Measurements from ENCODE around the gene DPYSL4. TPM values are rescaled to one million over a fixed set of nuclear protein-coding genes. Genes with fewer than 3 reads are reported as not detected.
"Not testable (repeated sequence)": the region's sequence is repeated elsewhere in the genome, so short reads cannot be mapped to it uniquely, and the experiment has no call there.

The DPYSL4 gene
- total RNA-seq, 1 experiment from 2014 or later = not detected

DNA sequence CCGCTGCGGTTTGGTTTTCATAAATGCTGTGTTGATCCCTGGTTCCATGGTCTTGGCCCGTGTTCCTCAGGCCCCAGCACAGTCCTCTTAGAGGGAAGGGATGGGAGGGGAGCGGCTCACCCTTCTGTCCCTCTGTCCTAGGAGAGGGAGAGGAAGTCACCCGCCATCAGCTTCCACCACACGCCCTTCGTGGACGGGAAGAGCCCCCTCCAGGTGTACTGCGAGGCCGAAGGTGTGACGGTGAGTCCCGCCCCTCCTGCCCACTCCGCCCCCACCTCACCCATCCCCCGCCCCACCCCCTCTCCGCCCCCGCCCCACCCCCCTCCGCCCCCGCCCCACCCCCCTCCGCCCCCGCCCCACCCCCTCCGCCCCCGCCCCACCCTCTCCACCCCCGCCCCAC is 37.5 kb upstream of the DPYSL4 start:
- no peak for DNase-seq (ENCODE audit: low spot score)

DNA sequence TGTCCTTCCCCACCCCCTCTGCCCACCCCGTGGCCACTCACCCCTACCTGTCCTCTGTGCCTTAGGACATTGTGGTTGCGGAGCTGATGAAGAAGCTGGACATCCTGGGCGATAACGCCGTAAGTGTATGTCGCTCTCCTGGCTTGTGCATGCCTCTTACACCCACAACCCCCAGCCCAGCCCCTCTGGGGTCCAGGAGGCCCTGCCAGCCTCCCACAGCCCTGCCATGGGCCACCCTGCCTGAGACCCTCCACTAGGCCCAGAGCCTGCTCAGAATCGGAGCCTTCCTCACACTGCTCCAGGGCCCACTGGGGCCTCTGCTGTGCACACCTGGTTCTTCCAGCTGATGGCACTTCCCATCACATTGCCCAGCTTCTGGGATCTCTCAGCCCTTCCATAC is 36.8 kb upstream of the DPYSL4 start:
- DNase-seq (ENCODE audit: low spot score) = no peak

DNA sequence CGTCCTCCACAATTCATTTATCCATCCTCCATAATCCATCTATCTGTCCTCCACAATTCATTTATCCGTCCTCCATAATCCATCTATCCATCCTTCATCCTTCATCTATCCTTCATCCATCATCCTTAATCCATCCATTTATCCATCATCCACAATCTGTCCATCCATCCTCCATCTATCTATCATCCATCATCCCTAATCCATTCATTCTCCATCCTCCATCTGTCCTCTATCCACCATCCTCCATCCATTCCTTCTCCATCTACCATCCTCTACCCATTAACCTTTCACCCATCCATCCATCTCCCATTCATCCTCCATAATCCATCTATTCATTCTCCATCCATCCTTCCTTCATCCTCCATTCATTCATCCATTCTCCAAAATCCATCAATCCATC is 36.0 kb upstream of the DPYSL4 start:
- DNase-seq (ENCODE audit: low spot score) = no peak

DNA sequence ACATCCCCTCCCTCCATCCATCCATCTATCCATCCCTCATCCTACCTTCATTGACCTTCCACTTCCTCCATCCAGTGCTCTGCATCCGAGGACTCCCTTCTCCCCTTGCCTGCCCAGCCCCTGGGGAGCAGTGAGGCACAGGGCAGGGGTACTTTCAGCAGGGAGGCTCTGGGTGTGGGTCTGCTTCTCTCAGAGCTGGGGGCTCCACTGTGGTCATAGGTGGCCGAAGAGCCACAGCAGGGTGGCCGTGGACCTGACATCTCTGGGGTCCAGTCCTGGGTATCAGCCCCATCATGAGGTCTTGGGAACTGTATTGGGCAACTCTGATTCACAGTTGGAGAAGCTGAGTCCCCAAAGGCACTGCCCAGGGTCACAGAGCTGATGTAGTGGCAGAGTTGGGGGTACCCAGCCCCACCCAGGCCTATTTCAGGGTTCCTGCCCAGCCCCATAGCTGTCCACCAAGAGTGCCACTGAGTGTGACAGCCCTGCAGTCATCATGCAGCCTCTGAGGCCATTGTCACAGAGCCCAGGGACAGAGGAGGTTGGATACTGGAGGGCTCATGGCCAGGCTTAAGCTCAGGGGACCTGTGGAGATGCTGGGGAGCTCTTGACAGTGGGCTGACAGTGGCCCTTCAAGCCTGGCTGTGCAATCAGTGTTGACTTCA is 35.3 kb upstream of the DPYSL4 start:
- no peak for DNase-seq (ENCODE audit: low spot score)

DNA sequence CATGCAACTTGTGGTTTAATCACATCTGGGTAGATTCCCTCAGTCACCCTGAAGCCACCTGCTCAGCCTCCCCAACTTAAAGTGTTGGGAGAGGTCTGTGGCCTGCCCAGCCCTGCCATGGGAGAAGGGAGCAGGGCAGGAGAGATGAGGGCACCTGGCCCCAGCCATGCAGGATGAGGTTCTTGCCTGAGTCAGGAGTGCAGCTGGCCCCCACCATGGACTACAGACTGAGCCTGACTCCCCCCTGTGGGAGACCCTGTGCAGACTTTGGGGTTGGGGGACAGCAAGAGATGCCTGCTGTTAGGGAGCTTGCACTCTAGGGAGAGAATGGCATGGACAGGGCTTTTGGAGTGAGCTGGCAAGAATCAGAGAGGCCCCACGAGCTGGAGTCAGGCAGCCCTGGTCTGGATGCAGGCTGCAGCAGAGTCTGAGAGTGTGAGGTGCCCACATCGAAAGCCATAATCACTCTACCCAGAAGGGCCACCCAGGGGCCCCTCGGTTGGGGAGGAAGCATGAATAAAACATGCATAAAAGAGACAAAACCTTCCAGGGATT is 34.7 kb upstream of the DPYSL4 start:
- no peak for DNase-seq (ENCODE audit: low spot score)

DNA sequence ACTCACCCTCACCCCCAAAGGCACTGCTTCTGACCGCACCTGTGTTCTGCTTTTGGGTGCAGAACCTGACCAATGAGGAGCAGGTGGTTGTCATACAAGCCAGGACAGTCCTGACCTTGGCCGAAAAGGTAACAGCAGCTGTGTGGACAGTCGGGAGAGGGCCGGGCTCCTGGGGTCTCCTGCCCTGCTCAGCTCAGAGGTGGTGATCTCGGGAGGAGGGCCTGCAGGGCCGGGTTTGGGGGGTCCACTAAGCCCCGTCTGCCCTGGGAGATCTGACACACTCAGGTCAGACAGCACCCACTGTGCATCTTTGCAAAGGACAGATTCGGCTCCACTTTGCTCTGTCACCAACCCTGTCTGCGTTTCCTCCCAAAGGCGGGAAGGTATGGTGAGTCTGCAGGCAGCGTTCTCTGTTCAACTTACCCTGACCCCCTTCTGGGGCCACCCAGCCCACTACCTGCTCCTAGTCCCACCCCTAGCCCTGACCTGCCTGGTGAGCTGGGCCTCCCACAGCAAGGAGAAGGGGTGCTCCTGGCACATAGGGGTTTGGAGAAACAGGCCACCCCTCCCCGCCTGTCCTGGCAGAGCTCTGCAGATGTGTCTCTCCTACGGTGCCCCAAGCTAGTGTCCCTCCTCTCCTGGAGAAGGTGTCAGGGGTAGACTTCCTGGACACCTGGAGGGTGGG is 33.7 kb upstream of the DPYSL4 start:
- DNase-seq (ENCODE audit: low spot score) = no peak

DNA sequence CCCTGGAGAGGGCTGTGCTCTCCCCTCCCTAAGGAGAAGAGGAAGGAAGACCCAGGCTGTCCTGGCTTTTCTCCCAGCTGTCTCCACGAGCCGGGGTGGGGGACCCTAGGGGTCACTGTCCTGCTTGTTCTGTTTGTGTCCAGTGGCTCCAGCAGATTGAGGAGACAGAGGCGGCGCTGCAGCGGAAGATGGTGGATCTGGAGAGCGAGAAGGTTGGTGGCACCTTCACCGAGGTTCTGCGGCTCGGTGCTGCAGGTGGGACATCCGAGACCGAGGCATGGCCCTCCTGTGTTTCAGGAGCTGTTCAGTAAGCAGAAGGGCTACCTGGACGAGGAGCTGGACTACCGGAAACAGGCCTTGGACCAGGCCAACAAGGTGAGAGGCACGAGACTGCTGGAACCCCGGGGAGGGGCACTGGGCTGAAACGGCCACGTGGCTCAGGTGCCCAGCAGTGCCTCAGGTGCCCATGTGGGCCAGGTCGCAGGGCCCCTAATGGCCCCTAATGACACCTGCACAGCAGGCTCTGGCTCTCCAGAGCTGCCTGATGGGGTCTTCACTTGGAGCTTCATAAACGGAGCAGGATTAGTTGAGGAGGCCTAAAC is 33.0 kb upstream of the DPYSL4 start:
- no peak for DNase-seq (ENCODE audit: low spot score)

DNA sequence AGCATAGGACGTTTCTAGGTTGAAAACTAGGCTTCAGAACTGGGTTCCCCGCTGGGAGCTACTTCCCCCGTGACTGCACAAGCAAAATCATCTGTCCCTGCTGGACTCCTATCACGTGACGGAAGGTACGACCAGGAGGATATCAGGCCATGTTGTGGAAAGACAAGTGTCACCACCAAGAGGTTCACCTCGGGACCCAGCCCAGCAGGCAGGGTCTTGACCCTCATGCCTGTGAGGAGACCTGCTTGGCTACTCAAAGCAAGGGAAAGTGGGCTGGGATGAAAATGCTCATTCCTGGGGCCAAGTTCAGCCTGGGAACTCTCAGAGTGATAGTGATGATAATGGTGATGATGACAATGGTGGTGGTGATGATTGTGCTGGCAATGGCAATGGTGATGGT is 32.3 kb upstream of the DPYSL4 start:
- no peak for DNase-seq (ENCODE audit: low spot score)

DNA sequence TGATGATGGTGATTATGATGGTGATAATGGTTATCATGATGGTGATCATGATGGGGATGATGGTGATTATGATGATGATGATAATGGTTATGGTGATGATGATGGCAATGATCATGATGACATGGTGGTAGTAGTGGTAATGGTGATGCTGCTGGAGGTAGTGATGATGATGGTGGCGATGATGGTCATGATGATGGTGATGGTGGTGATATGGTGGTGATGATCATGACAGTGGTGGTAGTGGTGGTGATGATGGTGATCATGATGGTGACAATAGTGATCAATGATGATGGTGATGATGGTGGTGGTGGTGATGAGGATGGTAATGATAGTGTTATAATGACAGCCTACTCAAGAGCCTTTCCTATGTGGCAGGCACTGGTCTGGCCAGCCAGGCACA is 31.8 kb upstream of the DPYSL4 start:
- no peak for DNase-seq (ENCODE audit: low spot score)

DNA sequence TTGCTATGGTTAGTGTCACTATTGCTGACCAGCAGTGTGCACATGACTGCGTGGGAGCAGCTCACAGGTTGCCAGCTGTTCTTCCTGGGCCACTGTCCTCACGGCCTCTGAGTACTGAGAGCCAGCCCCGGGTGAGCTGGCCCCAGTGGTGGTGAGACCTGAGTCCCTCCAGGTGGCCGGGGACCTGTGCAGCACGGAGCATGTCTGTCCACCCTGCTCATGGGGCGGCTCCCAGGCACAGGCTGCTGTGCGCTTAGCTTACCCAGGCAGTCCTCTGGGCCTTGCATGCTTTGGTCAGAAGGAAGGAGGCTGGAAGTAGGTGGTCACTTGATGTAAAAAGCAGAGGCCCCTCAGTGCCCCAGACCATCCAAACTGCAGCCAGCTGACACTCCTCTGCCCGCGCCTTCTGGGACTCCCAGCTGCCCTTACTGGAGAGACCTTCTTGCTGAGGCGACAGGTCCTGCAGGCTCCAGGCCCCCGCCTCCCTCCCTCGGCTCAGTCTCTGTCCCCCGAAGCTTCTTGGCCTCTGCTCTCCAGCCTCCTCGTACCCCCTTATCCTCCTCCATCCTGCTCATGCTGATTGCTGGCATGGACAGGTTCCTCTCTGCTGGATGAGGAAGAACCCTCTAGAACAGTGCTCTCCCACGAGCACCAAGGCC is 30.9 kb upstream of the DPYSL4 start:
- DNase-seq (ENCODE audit: low spot score) = no peak

DNA sequence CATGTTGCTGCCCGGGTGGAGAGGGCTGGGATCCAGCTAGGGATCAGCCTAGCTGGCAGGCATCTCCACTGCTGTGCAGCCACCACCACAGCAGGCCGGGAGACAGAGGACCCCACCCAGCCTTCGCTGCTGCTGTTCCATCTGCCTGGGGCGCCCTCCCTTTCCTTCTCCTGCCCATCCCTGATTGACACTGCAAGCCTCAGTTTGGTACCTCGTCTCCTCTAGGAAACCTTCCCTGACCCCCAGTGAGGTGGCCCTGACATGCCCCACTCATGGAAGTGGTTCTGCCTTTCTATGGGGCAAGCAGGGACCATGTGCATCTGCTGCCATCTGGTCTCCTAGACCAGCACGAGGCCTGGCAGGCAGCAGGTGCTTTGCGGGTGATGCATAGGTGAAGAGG is 30.4 kb upstream of the DPYSL4 start:
- no peak for DNase-seq (ENCODE audit: low spot score)

DNA sequence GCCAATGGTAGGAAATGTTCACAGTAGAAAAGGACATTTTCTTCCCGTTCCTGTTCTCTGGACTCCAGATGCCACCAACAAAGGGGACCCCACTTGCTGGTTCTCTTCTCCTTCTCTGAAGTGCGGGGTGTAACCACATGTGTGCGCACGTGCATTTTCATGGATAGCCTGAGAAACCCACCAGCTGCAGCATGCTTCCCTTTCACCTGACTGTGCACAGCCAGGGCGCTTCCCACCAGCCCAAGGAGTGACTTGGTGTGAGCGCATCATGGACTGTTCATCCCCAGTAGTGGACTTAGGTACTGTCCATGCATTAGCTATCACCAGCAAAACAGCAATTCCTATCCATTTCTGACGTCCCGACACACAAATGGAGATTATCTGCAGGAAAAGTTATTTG is 29.6 kb upstream of the DPYSL4 start:
- DNase-seq (ENCODE audit: low spot score) = no peak

DNA sequence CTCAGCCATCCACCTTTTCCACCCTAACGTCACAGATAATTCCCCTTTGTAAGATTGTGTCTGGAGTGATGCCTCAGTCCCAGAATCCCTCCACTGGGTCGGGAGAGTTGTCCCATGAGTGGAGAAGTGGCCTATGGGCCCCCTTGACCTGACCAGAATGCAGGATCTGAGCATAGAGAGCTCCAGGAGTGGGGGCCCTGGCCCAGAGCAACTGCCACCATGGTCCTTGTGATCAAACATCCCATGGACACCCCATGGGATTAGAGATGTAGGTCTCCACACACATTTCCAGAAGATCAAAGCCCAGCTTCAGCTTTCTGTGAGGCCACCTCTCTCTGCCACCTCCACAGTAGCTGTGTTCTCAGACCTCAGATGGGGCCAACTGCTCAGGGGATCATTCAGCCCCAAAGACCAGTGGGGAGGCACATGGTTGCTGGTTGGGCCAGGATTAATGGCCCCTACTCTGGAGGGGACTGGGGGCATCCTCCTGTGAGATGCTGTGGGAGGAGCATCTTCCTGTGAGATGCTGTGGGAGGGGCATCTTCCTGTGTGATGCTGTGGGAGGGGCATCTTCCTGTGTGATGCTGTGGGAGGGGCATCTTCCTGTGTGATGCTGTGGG is 28.5 kb upstream of the DPYSL4 start:
- DNase-seq (ENCODE audit: low spot score) = no peak

DNA sequence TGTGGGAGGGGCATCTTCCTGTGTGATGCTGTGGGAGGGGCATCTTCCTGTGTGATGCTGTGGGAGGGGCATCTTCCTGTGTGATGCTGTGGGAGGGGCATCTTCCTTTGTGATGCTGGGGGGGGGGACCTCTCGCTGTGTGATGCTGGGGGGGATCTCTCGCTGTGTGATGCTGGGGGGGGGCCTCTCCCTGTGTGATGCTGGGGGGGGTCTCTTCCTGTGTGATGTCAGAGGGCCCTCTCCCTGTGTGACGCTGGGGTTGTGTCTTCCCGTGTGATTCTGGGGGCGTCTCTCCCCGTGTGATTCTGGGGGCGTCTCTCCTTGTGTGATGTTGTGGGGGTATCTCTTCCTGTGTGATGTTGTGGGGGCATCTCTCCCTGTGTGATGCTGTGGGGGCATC is 27.9 kb upstream of the DPYSL4 start:
- DNase-seq (ENCODE audit: low spot score) = no peak

DNA sequence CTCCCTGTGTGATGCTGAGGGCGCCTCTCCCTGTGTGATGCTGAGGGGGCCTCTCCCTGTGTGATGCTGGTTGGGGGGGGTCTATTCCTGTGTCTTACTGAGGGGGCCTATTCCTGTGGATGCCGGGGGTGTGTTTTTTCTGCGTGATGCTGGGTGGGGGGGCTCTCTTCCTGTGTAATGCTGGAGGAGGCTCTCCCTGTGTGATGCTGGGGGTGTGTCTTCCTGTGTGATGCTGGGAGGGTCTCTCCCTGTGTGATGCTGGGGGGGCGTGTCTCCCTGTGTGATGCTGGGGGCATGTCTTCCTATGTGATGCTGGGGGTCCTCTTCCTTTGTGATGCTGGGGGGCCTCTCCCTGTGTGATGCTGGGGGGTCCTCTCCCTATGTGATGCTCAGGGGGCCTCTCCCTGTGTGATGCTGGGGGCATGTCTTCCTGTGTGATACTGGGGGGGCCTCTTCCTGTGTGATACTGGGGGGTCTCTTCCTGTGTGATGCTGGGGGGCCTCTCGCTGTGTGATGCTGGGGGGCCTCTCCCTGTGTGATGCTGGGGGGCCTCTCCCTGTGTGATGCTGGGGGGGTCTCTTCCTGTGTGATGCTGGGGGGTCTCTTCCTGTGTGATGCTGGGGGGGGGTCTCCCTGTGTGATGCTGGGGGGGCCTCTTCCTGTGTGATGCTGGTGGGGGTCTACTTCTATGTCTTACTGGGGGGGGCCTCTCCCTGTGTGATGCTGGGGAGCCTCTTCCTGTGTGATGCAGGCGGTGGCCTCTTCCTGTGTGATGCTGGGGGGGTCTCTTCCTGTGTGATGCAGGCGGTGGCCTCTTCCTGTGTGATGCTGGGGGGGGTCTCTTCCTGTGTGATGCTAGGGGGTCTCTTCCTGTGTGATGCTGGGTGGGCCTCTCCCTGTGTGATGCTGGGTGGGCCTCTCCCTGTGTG is 27.2 kb upstream of the DPYSL4 start:
- not testable (repeated sequence) for DNase-seq (ENCODE audit: low spot score)

DNA sequence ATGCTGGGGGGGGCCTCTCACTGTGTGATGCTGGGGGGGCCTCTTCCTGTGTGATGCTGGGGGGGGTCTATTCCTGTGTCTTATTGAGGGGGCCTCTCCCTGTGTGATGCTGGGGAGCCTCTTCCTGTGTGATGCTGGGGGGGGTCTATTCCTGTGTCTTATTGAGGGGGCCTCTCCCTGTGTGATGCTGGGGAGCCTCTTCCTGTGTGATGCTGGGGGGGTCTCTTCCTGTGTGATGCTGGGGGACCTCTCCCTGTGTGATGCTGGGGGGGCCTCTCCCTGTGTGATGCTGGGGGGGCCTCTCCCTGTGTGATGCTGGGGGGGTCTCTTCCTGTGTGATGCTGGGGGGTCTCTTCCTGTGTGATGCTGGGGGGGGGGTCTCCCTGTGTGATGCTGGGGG is 26.5 kb upstream of the DPYSL4 start:
- not testable (repeated sequence) for DNase-seq (ENCODE audit: low spot score)

DNA sequence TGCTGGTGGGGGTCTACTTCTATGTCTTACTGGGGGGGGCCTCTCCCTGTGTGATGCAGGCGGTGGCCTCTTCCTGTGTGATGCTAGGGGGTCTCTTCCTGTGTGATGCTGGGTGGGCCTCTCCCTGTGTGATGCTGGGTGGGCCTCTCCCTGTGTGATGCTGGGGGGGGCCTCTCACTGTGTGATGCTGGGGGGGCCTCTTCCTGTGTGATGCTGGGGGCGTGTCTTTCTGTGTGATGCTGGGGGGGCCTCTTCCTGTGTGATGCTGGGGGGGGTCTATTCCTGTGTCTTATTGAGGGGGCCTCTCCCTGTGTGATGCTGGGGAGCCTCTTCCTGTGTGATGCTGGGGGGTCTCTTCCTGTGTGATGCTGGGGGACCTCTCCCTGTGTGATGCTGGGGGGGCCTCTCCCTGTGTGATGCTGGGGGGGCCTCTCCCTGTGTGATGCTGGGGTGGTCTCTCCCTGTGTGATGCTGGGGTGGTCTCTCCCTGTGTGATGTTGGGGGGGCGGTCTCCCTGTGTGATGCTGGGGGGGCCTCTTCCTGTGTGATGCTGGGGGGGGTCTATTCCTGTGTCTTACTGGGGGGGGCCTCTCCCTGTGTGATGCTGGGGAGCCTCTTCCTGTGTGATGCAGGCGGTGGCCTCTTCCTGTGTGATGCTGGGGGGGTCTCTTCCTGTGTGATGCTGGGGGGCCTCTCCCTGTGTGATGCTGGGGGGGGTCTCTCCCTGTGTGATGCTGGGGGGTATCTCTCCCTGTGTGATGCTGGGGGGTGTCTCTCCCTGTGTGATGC is 25.7 kb upstream of the DPYSL4 start:
- not testable (repeated sequence) for DNase-seq (ENCODE audit: low spot score)

DNA sequence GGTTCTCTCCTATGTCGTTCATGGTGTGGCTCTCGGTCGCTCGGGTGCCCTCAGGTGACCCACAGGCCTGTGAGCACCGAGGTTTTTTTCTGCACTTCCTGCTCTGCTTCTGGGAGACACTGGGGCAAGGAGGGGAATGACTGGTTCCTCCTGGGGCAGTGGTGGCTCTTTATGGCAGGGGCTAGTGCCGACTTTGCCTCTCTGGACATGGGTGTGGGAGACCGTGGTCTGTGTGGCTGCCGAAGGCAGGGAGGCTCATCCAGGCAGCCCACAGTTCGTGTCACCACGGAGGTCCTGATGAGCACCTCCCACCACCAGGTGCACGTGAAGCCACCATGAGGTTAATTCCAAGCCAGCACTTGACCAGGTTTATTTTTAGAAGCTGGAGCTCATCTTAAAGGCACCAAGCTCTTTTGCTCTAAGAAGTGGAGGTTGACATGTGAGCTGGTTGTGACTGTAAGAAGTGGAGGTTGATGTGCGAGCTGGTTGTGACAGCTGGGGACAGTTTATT is 24.7 kb upstream of the DPYSL4 start:
- DNase-seq (ENCODE audit: low spot score) = no peak

DNA sequence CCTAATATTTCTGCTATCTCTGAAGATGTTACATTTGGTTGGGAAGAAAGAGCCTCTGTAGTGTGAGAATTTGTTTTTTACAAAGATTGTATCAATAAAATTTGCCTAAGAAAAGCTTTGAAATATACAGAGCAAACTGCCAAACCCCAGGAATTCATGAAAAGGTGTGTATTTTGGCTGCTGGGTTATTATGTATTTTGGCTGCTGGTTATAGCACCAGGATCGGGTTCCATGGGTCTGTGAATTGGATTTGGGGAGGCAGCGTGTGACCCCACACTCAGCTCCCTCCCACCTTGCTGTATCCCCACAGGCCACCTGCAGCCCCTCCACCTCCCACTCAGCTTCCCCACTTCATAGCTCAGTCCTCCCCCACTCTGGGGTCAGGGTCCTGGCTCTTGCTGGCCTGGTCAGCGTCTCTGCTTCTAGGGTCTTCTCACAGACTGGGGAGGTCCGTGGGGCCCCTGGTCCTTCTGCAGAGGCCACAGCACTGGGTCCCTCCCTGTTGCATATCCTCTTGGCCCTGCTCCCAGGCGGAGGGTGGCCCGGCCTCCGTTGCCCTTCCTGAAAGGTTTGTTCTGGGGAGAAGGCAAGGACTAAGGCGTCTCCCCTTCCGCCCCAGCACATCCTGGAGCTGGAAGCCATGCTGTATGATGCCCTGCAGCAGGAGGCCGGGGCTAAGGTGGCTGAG is 24.0 kb upstream of the DPYSL4 start:
- no peak for DNase-seq (ENCODE audit: low spot score)
